H1 (cell line): ENCODE measurements around the gene SBF1. TPM values are rescaled to one million over a fixed set of nuclear protein-coding genes. Genes with fewer than 3 reads are reported as not detected.

Experiments
- CTCF ChIA-PET: fragments of 300-600 bp; sonication (Branson Sonifier 250); formaldehyde crosslinking; loops from one replicate; lab custom pipeline; 2021; ENCODE audit not compliant: partially characterized antibody; lab: Charles Lee
- POLR2A ChIA-PET: fragments of 300-600 bp; sonication (Branson Sonifier 250); formaldehyde crosslinking; loops from one replicate; lab custom pipeline; 2021; ENCODE audit warnings: inconsistent platforms; ENCODE audit not compliant: partially characterized antibody; lab: Charles Lee
- DNase-seq, 2 experiments: peaks; one replicate each; pipeline versions ENCODE4 v3.0.0 to v3.0.0-alpha.2; 2010 to 2022; ENCODE audit warnings: low spot score in 2 of 2, low read depth in 1 of 2, mixed read lengths in 1 of 2
- FAIRE-seq: peaks from 2 replicates; lab custom pipeline; 2011; peaks lifted over from hg19 to GRCh38; lab: Jason Lieb, UNC
- H2AFZ ChIP-seq: 2 replicates; pipeline ENCODE4 v1.8.1; 2012; ENCODE audit warnings: low read length, inconsistent platforms
- H2AK5ac ChIP-seq: 2 replicates; pipeline ENCODE4 v1.6.1; 2013; ENCODE audit warnings: low read depth, low read length
- H2BK120ac ChIP-seq: replicated peaks from 2 replicates; pipeline ENCODE3; 2013; ENCODE audit warnings: low read depth, low read length, inconsistent platforms
- H2BK12ac ChIP-seq: 2 replicates; pipeline ENCODE4 v1.6.1; 2013; ENCODE audit warnings: low read depth, low read length
- H2BK15ac ChIP-seq: 2 replicates; pipeline ENCODE4 v1.6.1; 2013; ENCODE audit warnings: low read length
- H2BK20ac ChIP-seq: 2 replicates; pipeline ENCODE4 v1.6.1; 2013; ENCODE audit warnings: low read length
- H2BK5ac ChIP-seq: 2 replicates; pipeline ENCODE4 v1.6.1; 2013; ENCODE audit warnings: low read depth, low read length
- H3K14ac ChIP-seq: 2 replicates; pipeline ENCODE4 v1.6.1; 2013; ENCODE audit warnings: inconsistent platforms; ENCODE audit not compliant: insufficient read length
- H3K18ac ChIP-seq: 2 replicates; pipeline ENCODE4 v1.6.1; 2013; ENCODE audit warnings: low read length; ENCODE audit errors: extremely low read depth
- H3K23ac ChIP-seq: 2 replicates; pipeline ENCODE4 v1.6.1; 2013; ENCODE audit warnings: inconsistent platforms; ENCODE audit not compliant: insufficient read length
- H3K23me2 ChIP-seq: 2 replicates; pipeline ENCODE4 v1.6.1; 2013; ENCODE audit warnings: low read depth, low read length
- H3K27ac ChIP-seq: 2 replicates; pipeline ENCODE4 v1.6.1; 2011; ENCODE audit warnings: low read depth, low read length, inconsistent platforms
- H3K27me3 ChIP-seq, 4 experiments: replicated peaks in 1 of 4; 1 replicate in 1 of 4; 2 replicates in 3 of 4; pipeline versions ENCODE4 v1.6.1 to v1.8.1; 2011 to 2013; ENCODE audit warnings: low read length in 3 of 4, mild to moderate bottlenecking in 3 of 4, inconsistent platforms in 2 of 4, mixed read lengths in 2 of 4, moderate library complexity in 1 of 4; ENCODE audit not compliant: control insufficient read depth in 3 of 4, insufficient read depth in 3 of 4; ENCODE audit errors: extremely low read depth in 1 of 4
- H3K36me3 ChIP-seq, 4 experiments: 2 replicates each; pipeline versions ENCODE4 v1.6.1 to v1.8.1; 2011 to 2013; ENCODE audit warnings: mild to moderate bottlenecking in 4 of 4, low read length in 3 of 4, moderate library complexity in 2 of 4, control low read depth in 1 of 4, inconsistent platforms in 1 of 4; ENCODE audit not compliant: insufficient read depth in 4 of 4, control insufficient read depth in 2 of 4
- H3K4ac ChIP-seq: replicated peaks from 2 replicates; pipeline ENCODE3; 2013; ENCODE audit warnings: low read length, low read depth, mixed read lengths, inconsistent platforms; ENCODE audit not compliant: insufficient read length
- H3K4me1 ChIP-seq, 4 experiments: replicated peaks in 1 of 4; 1 replicate in 1 of 4; 2 replicates in 3 of 4; pipeline versions ENCODE4 v1.6.1 to v1.8.1; 2011 to 2013; ENCODE audit warnings: low read length in 3 of 4, inconsistent platforms in 2 of 4, mixed read lengths in 1 of 4; ENCODE audit not compliant: insufficient read depth in 4 of 4, control insufficient read depth in 3 of 4
- H3K4me2 ChIP-seq, 2 experiments: 2 replicates each; pipeline versions ENCODE4 v1.6.1 to v1.8.1; 2011 to 2013; ENCODE audit warnings: low read depth in 2 of 2, low read length in 2 of 2, control low read depth in 1 of 2, inconsistent platforms in 1 of 2, mild to moderate bottlenecking in 1 of 2; ENCODE audit not compliant: insufficient read depth in 1 of 2
- H3K4me3 ChIP-seq, 4 experiments: fragments of 200-600, 300-600 bp in 1 of 4; sonication (generic), shearing (Covaris generic), sonication (Bioruptor Twin) in 1 of 4; 2 replicates each; pipeline versions ENCODE4 v1.5.1 to v1.8.1; 2011 to 2016; ENCODE audit warnings: low read length in 4 of 4, low read depth in 3 of 4, control low read depth in 2 of 4, inconsistent platforms in 2 of 4, mild to moderate bottlenecking in 2 of 4, mixed read lengths in 1 of 4, moderate library complexity in 1 of 4; ENCODE audit not compliant: insufficient read depth in 2 of 4; ENCODE audit errors: extremely low read depth in 1 of 4
- H3K56ac ChIP-seq: replicated peaks from 2 replicates; pipeline ENCODE3; 2013; ENCODE audit warnings: low read depth, mild to moderate bottlenecking, mixed read lengths, low read length, inconsistent platforms; ENCODE audit not compliant: insufficient read length
- H3K79me1 ChIP-seq: 2 replicates; pipeline ENCODE4 v1.6.1; 2013; ENCODE audit warnings: low read depth, low read length, control low read depth
- H3K79me2 ChIP-seq, 2 experiments: 2 replicates each; pipeline versions ENCODE4 v1.6.1 to v1.8.1; 2012 to 2013; ENCODE audit warnings: low read length in 2 of 2, mild to moderate bottlenecking in 2 of 2, inconsistent platforms in 1 of 2; ENCODE audit not compliant: insufficient read depth in 2 of 2, control insufficient read depth in 1 of 2
- H3K9ac ChIP-seq, 4 experiments: replicated peaks in 1 of 4; 1 replicate in 1 of 4; 2 replicates in 3 of 4; pipeline versions ENCODE4 v1.6.1 to v1.8.1; 2011 to 2013; ENCODE audit warnings: low read depth in 3 of 4, low read length in 3 of 4, control low read depth in 2 of 4, mild to moderate bottlenecking in 2 of 4, moderate library complexity in 2 of 4, inconsistent platforms in 1 of 4; ENCODE audit errors: extremely low read depth in 1 of 4
- H3K9me3 ChIP-seq, 2 experiments: 2 replicates each; pipeline versions ENCODE4 v1.6.1 to v1.8.1; 2012 to 2013; ENCODE audit warnings: mild to moderate bottlenecking in 2 of 2, moderate library complexity in 2 of 2, control low read depth in 1 of 2, inconsistent platforms in 1 of 2, low read depth in 1 of 2, low read length in 1 of 2, mixed read lengths in 1 of 2; ENCODE audit not compliant: insufficient read depth in 2 of 2
- H4K20me1 ChIP-seq, 2 experiments: replicated peaks in 1 of 2; 2 replicates each; pipeline versions ENCODE3 to v1.8.1; 2011 to 2013; ENCODE audit warnings: inconsistent platforms in 2 of 2, low read length in 2 of 2, mild to moderate bottlenecking in 1 of 2; ENCODE audit not compliant: insufficient read depth in 2 of 2, control insufficient read depth in 1 of 2
- H4K5ac ChIP-seq: 2 replicates; pipeline ENCODE4 v1.6.1; 2013; ENCODE audit warnings: low read length, low read depth, mixed read lengths, inconsistent platforms; ENCODE audit not compliant: insufficient read length
- H4K8ac ChIP-seq: 2 replicates; pipeline ENCODE4 v1.8.0; 2013; ENCODE audit warnings: mild to moderate bottlenecking, moderate library complexity, low read length, inconsistent platforms; ENCODE audit not compliant: insufficient read depth; ENCODE audit errors: extremely low read depth
- H4K91ac ChIP-seq: replicated peaks from 2 replicates; pipeline ENCODE3; 2013; ENCODE audit warnings: low read length, mixed read lengths, inconsistent platforms; ENCODE audit not compliant: insufficient read length
- BACH1 ChIP-seq: IDR thresholded peaks from 2 replicates; pipeline ENCODE4 v1.6.1; 2012; ENCODE audit warnings: low read length, improper control_type of control experiment
- CTBP2 ChIP-seq: IDR thresholded peaks from 2 replicates; pipeline ENCODE4 v1.7.0; 2011; ENCODE audit warnings: borderline replicate concordance, mild to moderate bottlenecking, moderate library complexity, mixed read lengths, low read length; ENCODE audit not compliant: insufficient read depth, insufficient read length
- EZH2 ChIP-seq: fragments of 200-600 bp; sonication (generic); IDR thresholded peaks from 2 replicates; pipeline ENCODE4 v1.7.1; 2012; ENCODE audit warnings: low read depth, mild to moderate bottlenecking, moderate library complexity, low read length, inconsistent platforms; ENCODE audit not compliant: severe bottlenecking
- FOSL1 ChIP-seq: IDR thresholded peaks from 2 replicates; pipeline ENCODE4 v1.6.1; 2011; ENCODE audit warnings: mild to moderate bottlenecking, low read depth, low read length, moderate library complexity; ENCODE audit not compliant: insufficient read depth
- GABPA ChIP-seq: IDR thresholded peaks from 2 replicates; pipeline ENCODE4 v1.6.1; 2011; ENCODE audit warnings: mild to moderate bottlenecking, low read length, moderate library complexity, borderline replicate concordance; ENCODE audit not compliant: insufficient read depth
- NANOG ChIP-seq: IDR thresholded peaks from 2 replicates; pipeline ENCODE4 v1.6.1; 2011; ENCODE audit warnings: low read length, low read depth, mild to moderate bottlenecking, inconsistent platforms; ENCODE audit not compliant: insufficient read depth, poor library complexity, severe bottlenecking
- TBP ChIP-seq: IDR thresholded peaks from 2 replicates; pipeline ENCODE4 v1.6.1; 2011; ENCODE audit warnings: low read depth, low read length, improper control_type of control experiment
- WGBS, 2 experiments: shearing (Covaris generic) in 1 of 2; methylation state at CpG; one replicate each; pipeline versions ENCODE4 v1.1.6 to v1.1.7; 2013 to 2015; ENCODE audit warnings: low lambda C conversion rate in 2 of 2, mixed read lengths in 2 of 2, inconsistent platforms in 1 of 2, low coverage in 1 of 2, missing lambda C conversion rate in 1 of 2; ENCODE audit not compliant: insufficient replicate concordance in 2 of 2, insufficient coverage in 1 of 2, insufficient read length in 1 of 2; ENCODE audit errors: extremely low coverage in 1 of 2, missing lambda C conversion rate in 1 of 2; 5-methylcytosine and 5-hydroxymethylcytosine counted together
- polyA plus RNA-seq, 7 experiments: library from polyadenylated mRNA; depleted of rRNA in 3 of 7; stranded (reverse) in 5 of 7; unstranded in 2 of 7; fragments of >200 nt in 5 of 7; fragments of 200-250 nt in 2 of 7; gene quantifications; 1 replicate in 5 of 7; 2 replicates in 1 of 7; 4 replicates in 1 of 7; pipeline versions ENCODE4 v1.2.1 to v1.2.3, GENCODE V29; 2011 to 2013; ENCODE audit warnings: missing spikeins in 2 of 7, mixed read lengths in 2 of 7
- total RNA-seq: library from RNA; stranded (reverse); fragmentation: NEBNext Ultra II Directional; extraction: Animal tissue kit (Norgen Biotek cat#: 25700); gene quantifications from 2 replicates; pipeline ENCODE4 v1.2.1, GENCODE V29; 2021
- TF ChIP-seq, protein P1 (sequence below): IDR thresholded peaks from 2 replicates; pipeline ENCODE4 v1.6.1; 2012; ENCODE audit warnings: inconsistent platforms
- TF ChIP-seq, protein P2 (sequence below): IDR thresholded peaks from 2 replicates; pipeline ENCODE4 v1.6.1; 2011; ENCODE audit warnings: low read depth, mild to moderate bottlenecking, low read length; ENCODE audit not compliant: insufficient read depth
- TF ChIP-seq, protein P3 (sequence below): IDR thresholded peaks from 2 replicates; pipeline ENCODE4 v1.6.1; 2011; ENCODE audit warnings: low read length, improper control_type of control experiment

The SBF1 gene
- total and polyA plus RNA-seq, 2 of the 8 experiments (the other 6 are each of a cell fraction or from before 2014, with no cell fraction given): 29.1 to 71.5 TPM

DNA sequence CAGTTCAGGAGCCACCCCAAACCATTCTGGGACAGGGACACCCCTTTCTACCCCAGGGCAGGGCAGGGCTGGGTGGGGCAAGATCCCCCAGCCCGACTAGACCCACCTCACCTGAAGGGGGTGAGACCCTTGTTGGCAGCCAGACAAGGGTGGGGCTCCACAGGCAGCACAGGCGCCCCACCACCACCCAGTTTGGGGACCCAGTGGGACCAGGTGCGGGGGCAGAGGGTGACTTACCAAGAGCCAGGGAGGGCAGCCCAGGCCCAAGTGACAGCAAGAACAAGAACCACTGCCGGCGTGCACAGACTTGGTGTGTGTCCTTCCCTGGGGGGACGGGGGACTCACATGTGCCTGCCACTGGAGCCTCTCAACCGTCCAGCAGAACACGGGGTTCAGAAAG, 8.7 kb upstream of the SBF1 start:
- FAIRE-seq (no peak), DNase-seq (no peak)
- Histone ChIP-seq H2BK5ac (no peak overlapping the region), H3K4me2 (no peak overlapping the region), H2BK12ac (no peak overlapping the region), H3K27ac (no peak overlapping the region), H3K79me1 (no peaks in the 10 kb centered on the region), H4K91ac (no peak overlapping the region), H3K4me3 (no peak overlapping the region), H3K4ac (no peak overlapping the region), H3K4me1 (peaks cover 0 to 5% (median 0%) of the 10 kb centered on the region in 4 experiments; a peak in 4 of 7 replicates), H3K79me2 (no peaks in the 10 kb centered on the region), H4K20me1 (peaks cover 0 to 3% of the 10 kb centered on the region in 2 experiments), H3K27me3 (peaks cover 1 to 20% (median 13%) of the 10 kb centered on the region in 4 experiments; a peak in 6 of 7 replicates), H2AFZ (no peak overlapping the region), H3K9me3 (no peaks in the 10 kb centered on the region), H3K23me2 (peaks cover 4% of the 10 kb centered on the region; the same call in 1 of the 2 replicates), H2BK20ac (no peak overlapping the region), H2BK15ac (no peak overlapping the region), H4K5ac (no peak overlapping the region), H3K14ac (no peak overlapping the region), H3K56ac (no peak overlapping the region), H2BK120ac (no peak overlapping the region), H4K8ac (no peak overlapping the region), H3K18ac (no peak overlapping the region), H3K9ac (no peak overlapping the region), H3K23ac (no peak overlapping the region), H2AK5ac (no peak overlapping the region), H3K36me3 (0 out of 8 replicates have a peak, but pooled peaks cover 0 to 2% (median 0%) of the 10 kb centered on the region in 4 experiments)
- ChIA-PET CTCF (interaction anchor here (1.1 to 5.6 kb wide), 4 partner anchors 10 to 80 kb away, joined by 4 to 54 read pairs (median 4); partner anchors contain the start of gene SCO2), POLR2A (interaction anchor here (0.9 to 4.8 kb wide), 14 partner anchors 10 to 55 kb away, joined by 3 to 21 read pairs (median 6); partner anchors contain the start of genes LMF2 and NCAPH2)
- WGBS, 2 experiments: 94% methylated on average over 8 of the region's 8 CpGs; no CpG with 5 or more reads in 1 of the 2 experiments
- TF ChIP-seq FOSL1 (no peak), BACH1 (no peak), CTBP2 (no peak), GABPA (no peak), TBP (no peak), NANOG (no peak), EZH2 (no peak)
- TF ChIP-seq, protein P1, sequence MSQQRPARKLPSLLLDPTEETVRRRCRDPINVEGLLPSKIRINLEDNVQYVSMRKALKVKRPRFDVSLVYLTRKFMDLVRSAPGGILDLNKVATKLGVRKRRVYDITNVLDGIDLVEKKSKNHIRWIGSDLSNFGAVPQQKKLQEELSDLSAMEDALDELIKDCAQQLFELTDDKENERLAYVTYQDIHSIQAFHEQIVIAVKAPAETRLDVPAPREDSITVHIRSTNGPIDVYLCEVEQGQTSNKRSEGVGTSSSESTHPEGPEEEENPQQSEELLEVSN: no peak
- TF ChIP-seq, protein P2, sequence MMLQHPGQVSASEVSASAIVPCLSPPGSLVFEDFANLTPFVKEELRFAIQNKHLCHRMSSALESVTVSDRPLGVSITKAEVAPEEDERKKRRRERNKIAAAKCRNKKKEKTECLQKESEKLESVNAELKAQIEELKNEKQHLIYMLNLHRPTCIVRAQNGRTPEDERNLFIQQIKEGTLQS: no peak
- TF ChIP-seq, protein P3, sequence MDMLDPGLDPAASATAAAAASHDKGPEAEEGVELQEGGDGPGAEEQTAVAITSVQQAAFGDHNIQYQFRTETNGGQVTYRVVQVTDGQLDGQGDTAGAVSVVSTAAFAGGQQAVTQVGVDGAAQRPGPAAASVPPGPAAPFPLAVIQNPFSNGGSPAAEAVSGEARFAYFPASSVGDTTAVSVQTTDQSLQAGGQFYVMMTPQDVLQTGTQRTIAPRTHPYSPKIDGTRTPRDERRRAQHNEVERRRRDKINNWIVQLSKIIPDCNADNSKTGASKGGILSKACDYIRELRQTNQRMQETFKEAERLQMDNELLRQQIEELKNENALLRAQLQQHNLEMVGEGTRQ: no peak
